ENCODE measurements around the gene OSM.
"Not testable (repeated sequence)": the region's sequence is repeated elsewhere in the genome, so short reads cannot be mapped to it uniquely, and the experiment has no call there.

The OSM gene

DNA sequence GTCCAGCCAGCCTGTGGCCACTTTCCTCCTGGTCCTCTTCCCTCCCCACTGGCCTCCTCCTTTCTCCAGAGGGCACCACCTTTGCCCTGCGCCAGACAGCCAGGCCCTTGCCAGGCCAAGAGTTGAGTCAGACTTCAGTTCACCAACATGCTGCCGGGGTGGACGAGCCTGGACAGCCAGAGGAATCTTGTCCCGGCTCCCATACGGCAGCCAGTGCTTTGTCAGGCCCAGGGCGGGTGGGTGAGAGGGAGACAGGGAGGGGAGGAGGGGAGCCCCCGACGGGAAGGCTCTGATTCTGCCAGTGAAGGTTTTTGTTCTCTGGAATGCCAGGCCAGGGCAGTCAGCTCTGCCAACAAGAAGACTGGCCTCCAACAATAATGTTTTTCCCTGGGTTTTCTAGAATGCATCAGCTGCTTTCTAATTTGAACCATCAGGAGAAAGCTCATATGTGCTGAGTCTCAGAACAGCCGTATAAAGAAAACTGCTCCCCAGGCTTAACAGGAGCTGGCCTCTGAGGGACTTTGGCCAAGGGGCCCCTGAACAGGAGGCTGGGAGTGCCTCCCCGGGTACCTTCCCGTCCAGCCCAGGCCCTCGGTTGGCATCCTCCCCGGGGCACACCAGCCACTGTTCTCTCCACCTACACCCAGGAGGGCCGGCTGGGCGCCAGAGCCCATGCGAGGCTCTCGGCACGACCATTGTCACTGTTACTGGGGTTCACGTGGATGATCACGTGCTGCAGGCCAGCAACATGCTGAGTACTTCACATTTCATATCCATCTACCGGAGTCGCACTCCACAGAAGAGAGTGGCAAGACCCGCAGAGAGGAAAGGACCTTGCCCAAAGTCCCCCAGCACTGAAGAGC is 48.7 kb downstream of the OSM start:
- Histone ChIP-seq H3K4me2 (ENCODE audit: low read length) (no peak overlapping the region), H3K4me1 (ENCODE audit: insufficient read depth, low read length, severe bottlenecking) (no peaks in the 10 kb centered on the region), H4K20me1 (ENCODE audit: insufficient read depth, low read length) (no peaks in the 10 kb centered on the region), H3K9me3 (ENCODE audit: low read length) (no peaks in the 10 kb centered on the region), H3K9ac (ENCODE audit: low read length) (no peak overlapping the region), H3K4me3 (ENCODE audit: low read depth, low read length, poor library complexity, severe bottlenecking) (no peak overlapping the region), H2AFZ (ENCODE audit: low read length) (no peak overlapping the region), H3F3A (ENCODE audit: insufficient read depth, low read length) (no peaks in the 10 kb centered on the region), H3K36me3 (ENCODE audit: insufficient read depth, low read length) (no peaks in the 10 kb centered on the region), H3K79me2 (ENCODE audit: insufficient read depth, low read length) (no peaks in the 10 kb centered on the region), H3K27ac (ENCODE audit: low read depth, low read length, poor library complexity, severe bottlenecking) (no peak overlapping the region), H3K27me3 (ENCODE audit: insufficient read depth, low read length) (no peaks in the 10 kb centered on the region; the same call in 1 of the 2 replicates), H3K9me2 (ENCODE audit: low read depth, low read length) (no peaks in the 10 kb centered on the region)
- no peak for TF ChIP-seq CTCF (IDR thresholded peaks at IDR 0.05; ENCODE audit: low read length)
- no peak for TF ChIP-seq EZH2 (IDR thresholded peaks at IDR 0.05; ENCODE audit: borderline replicate concordance, low read length)

DNA sequence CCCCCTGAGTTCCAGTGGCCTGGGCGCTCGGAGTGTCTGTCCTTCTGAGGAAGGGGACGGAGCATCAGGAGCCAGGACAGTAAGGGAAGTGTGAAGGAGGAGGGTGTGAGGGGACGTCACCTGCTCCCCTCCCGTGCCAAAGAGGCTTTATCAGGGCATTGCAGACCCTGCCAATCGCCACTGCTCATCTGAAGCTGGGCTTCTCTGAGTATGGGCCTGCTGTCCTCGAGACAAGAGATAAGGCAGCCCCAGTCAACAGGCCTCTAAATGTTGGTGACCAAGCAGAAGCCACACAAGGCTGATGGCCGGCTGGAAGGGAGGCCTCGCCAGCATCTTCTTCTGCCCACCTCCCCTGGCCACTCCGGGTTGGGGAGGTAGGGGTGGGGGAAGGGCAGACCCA is 49.9 kb downstream of the OSM start:
- TF ChIP-seq CTCF (IDR thresholded peaks at IDR 0.05; ENCODE audit: low read length) (no peak), EZH2 (IDR thresholded peaks at IDR 0.05; ENCODE audit: borderline replicate concordance, low read length) (no peak)
- Histone ChIP-seq H3K9me3 (ENCODE audit: low read length) (no peaks in the 10 kb centered on the region), H3K9me2 (ENCODE audit: low read depth, low read length) (no peaks in the 10 kb centered on the region), H4K20me1 (ENCODE audit: insufficient read depth, low read length) (no peaks in the 10 kb centered on the region), H3K27me3 (ENCODE audit: insufficient read depth, low read length) (no peaks in the 10 kb centered on the region; the same call in 1 of the 2 replicates), H3K9ac (ENCODE audit: low read length) (no peak overlapping the region), H3K36me3 (ENCODE audit: insufficient read depth, low read length) (no peaks in the 10 kb centered on the region), H3K4me3 (ENCODE audit: low read depth, low read length, poor library complexity, severe bottlenecking) (no peak overlapping the region), H2AFZ (ENCODE audit: low read length) (no peak overlapping the region), H3K79me2 (ENCODE audit: insufficient read depth, low read length) (no peaks in the 10 kb centered on the region), H3F3A (ENCODE audit: insufficient read depth, low read length) (no peaks in the 10 kb centered on the region), H3K4me2 (ENCODE audit: low read length) (no peak overlapping the region), H3K27ac (ENCODE audit: low read depth, low read length, poor library complexity, severe bottlenecking) (no peak overlapping the region), H3K4me1 (ENCODE audit: insufficient read depth, low read length, severe bottlenecking) (no peaks in the 10 kb centered on the region)

DNA sequence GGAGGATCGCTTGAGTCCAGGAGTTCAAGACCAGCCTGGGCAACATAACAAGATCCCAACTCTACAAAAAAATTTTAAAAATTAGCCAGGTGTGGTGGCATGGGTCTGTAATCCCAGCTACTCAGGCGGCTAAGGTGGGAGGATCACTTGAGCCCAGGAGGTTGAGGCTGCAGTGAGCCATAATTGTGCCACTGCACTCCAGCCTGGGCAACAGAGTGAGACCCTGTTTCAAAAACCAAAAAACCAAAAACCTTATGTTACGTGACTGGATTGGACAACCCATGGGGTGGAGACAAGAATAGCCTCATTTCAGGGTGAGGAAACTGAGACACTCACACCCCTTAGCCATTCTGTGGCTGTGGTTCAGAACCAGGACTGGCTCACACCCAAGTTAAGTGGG is 50.4 kb downstream of the OSM start:
- not testable (repeated sequence) for H2AFZ ChIP-seq (ENCODE audit: low read length); H3K9me3 ChIP-seq (ENCODE audit: low read length); H3K4me3 ChIP-seq (ENCODE audit: low read depth, low read length, poor library complexity, severe bottlenecking); H3K27ac ChIP-seq (ENCODE audit: low read depth, low read length, poor library complexity, severe bottlenecking); H4K20me1 ChIP-seq (ENCODE audit: insufficient read depth, low read length); H3F3A ChIP-seq (ENCODE audit: insufficient read depth, low read length); H3K4me2 ChIP-seq (ENCODE audit: low read length); H3K36me3 ChIP-seq (ENCODE audit: insufficient read depth, low read length); H3K9ac ChIP-seq (ENCODE audit: low read length); H3K4me1 ChIP-seq (ENCODE audit: insufficient read depth, low read length, severe bottlenecking); H3K27me3 ChIP-seq (ENCODE audit: insufficient read depth, low read length); H3K9me2 ChIP-seq (ENCODE audit: low read depth, low read length); H3K79me2 ChIP-seq (ENCODE audit: insufficient read depth, low read length)
